Transverse colon (tissue), 4 donors: Measurements from ENCODE around the gene GNS. TPM values are rescaled to one million over a fixed set of nuclear protein-coding genes. Genes with fewer than 3 reads are reported as not detected.

Experiments
- DNase-seq: peaks from one replicate; pipeline ENCODE4 v3.0.0-alpha.2; 2019
- H3K27ac ChIP-seq, 4 donors: fragments of 200-600 bp; sonication (generic); 2 replicates each; pipeline ENCODE4 v1.5.1; 2016 to 2018; ENCODE audit warnings: inconsistent platforms in 4 of 4
- H3K27me3 ChIP-seq: fragments of 200-600 bp; sonication (generic); 2 replicates; pipeline ENCODE4 v1.5.1; 2017; ENCODE audit warnings: inconsistent platforms
- H3K36me3 ChIP-seq, 4 donors: fragments of 200-600 bp; sonication (generic); 2 replicates each; pipeline ENCODE4 v1.5.1; 2017 to 2019; ENCODE audit warnings: inconsistent platforms in 4 of 4
- H3K4me1 ChIP-seq, 4 donors: fragments of 200-600 bp; sonication (generic); 2 replicates each; pipeline ENCODE4 v1.5.1; 2017 to 2020; ENCODE audit warnings: inconsistent platforms in 4 of 4
- H3K4me3 ChIP-seq, 4 donors: fragments of 200-600 bp; sonication (generic); 1 replicate in 1 of 4; 2 replicates in 3 of 4; pipeline versions ENCODE4 v1.5.1 to v1.6.1; 2017 to 2019; ENCODE audit warnings: inconsistent platforms in 4 of 4
- H3K9me3 ChIP-seq, 2 donors: fragments of 200-600 bp; sonication (generic); 2 replicates each; pipeline ENCODE4 v1.5.1; 2017 to 2019; ENCODE audit warnings: inconsistent platforms in 2 of 2
- EP300 ChIP-seq: sonication (generic); formaldehyde crosslinking; IDR thresholded peaks from one replicate; pipeline ENCODE4 v1.6.1; 2017; ENCODE audit warnings: antibody characterized with exemption, low read depth
- POLR2A ChIP-seq: fragments of 450-650 bp; IDR thresholded peaks from one replicate; pipeline ENCODE4 v1.6.1; 2016; ENCODE audit warnings: antibody characterized with exemption, mild to moderate bottlenecking, moderate library complexity
- POLR2AphosphoS5 ChIP-seq, 3 donors: sonication (generic); formaldehyde crosslinking; IDR thresholded peaks; one replicate each; pipeline ENCODE4 v1.6.1; 2016; ENCODE audit warnings: antibody characterized with exemption in 3 of 3
- WGBS, 2 donors: methylation state at CpG; one replicate each; pipeline ENCODE4 v1.1.5; 2018; ENCODE audit warnings: low coverage in 1 of 2; 5-methylcytosine and 5-hydroxymethylcytosine counted together
- in situ Hi-C, 4 donors: fragments of 200-750 bp; cut with MboI; loops; one replicate each; pipeline versions ENCODE4 v1.15.0 to v1.15.1; 2017; ENCODE audit warnings: low sequenced_read_pairs in 3 of 4, low pct_ligation_motif_present in 1 of 4, low pct_unique_long_range_greater_than_20kb in 1 of 4
- intact Hi-C: fragments of 100-400 bp; cut with DNase I; formaldehyde crosslinking; loops from one replicate; pipeline ENCODE4 v1.15.1; 2023; ENCODE audit warnings: low total_unique reads
- total RNA-seq, 4 donors: library from RNA; depleted of rRNA; stranded (reverse); fragments of >200 nt; gene quantifications; one replicate each; pipeline ENCODE4 v1.1.0, GENCODE V29; 2016
- TF ChIP-seq, protein P1 (sequence below), 5 experiments: fragments of 200-600 bp in 3 of 5; fragments of 450-650 bp in 2 of 5; sonication (generic) in 3 of 5; IDR thresholded peaks; 1 replicate in 2 of 5; 2 replicates in 3 of 5; pipeline ENCODE4 v1.5.1; 2016 to 2017; ENCODE audit warnings: antibody characterized with exemption in 5 of 5, inconsistent platforms in 3 of 5, mild to moderate bottlenecking in 2 of 5, moderate library complexity in 1 of 5

GNS gene
- total RNA-seq, 4 donors from 2014 or later = 22.3 to 67.0 (median 48.3) TPM

DNA sequence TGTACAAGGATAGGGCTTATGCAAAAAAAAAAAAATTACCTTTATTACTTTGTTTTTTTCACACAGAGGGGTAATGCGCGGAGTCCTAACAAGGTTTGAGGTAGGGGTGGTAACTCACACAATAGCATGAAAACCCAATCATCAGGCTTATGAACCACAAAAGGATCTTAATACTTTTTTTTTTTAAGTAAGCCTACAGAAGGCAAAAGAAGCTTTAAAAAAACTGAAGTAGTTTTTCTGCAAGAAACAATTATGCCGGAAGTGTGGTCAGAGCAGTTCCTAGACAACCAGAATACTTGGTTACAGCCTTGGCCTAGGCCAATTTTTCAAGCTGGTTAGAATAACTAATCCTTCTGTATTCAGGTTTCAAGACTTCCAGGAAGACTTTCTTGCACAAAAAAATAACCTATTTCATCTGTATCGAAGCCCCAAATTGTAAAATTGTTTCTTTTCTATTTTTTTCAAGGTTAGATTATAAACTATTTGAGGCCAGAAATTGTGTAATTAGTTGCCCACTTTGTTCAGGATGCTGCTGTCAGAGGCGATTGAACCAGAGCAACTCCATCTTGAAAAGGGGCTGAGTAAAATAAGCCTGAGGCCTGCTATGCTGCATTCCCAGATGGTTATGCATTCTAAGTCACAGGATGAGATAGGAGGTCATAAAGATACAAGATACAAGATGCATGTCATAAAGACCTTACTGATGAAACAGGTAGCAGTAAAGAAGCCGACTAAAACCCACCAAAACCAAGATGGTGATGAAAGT is 1.8 kb upstream of the GNS start:
- intact Hi-C loops = no loop called here
- in situ Hi-C loops = no loop called here
- WGBS, 2 donors = 91 to 93% methylated on average over 6 of the region's 6 CpGs
- H3K4me3 ChIP-seq = no peak overlapping the region
- DNase-seq = no peak
- H3K27me3 ChIP-seq = no peaks in the 10 kb centered on the region
- H3K4me1 ChIP-seq = peaks cover 5 to 32% (median 8%) of the 10 kb centered on the region in 4 donors
- H3K9me3 ChIP-seq = no peaks in the 10 kb centered on the region
- TF ChIP-seq EP300 (no peak), POLR2A (no peak), POLR2AphosphoS5 (IDR thresholded peaks at IDR 0.05) (no peak)
- TF ChIP-seq, protein P1, sequence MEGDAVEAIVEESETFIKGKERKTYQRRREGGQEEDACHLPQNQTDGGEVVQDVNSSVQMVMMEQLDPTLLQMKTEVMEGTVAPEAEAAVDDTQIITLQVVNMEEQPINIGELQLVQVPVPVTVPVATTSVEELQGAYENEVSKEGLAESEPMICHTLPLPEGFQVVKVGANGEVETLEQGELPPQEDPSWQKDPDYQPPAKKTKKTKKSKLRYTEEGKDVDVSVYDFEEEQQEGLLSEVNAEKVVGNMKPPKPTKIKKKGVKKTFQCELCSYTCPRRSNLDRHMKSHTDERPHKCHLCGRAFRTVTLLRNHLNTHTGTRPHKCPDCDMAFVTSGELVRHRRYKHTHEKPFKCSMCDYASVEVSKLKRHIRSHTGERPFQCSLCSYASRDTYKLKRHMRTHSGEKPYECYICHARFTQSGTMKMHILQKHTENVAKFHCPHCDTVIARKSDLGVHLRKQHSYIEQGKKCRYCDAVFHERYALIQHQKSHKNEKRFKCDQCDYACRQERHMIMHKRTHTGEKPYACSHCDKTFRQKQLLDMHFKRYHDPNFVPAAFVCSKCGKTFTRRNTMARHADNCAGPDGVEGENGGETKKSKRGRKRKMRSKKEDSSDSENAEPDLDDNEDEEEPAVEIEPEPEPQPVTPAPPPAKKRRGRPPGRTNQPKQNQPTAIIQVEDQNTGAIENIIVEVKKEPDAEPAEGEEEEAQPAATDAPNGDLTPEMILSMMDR (IDR thresholded peaks at IDR 0.05) = no peak
- H3K27ac ChIP-seq = no peak overlapping the region
- H3K36me3 ChIP-seq = no peaks in the 10 kb centered on the region

DNA sequence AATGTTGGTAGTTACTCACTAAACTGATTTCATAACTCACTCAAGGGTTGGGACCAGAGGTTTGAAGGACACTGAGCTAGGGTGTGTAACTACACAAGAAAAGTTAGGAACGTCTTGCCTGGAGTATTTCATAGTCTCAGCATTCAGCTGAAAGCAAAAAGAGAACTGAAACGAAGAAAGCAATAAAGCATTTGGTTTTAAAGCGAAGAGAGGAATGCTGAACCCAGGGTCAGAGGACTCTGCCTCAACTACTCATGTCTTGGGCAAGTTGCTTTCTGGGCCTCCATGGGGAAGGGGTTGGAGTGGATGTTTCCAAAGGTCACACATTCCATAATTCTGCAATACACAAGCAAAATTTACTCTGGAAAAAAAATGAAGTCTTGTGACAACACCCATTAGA is 1.4 kb downstream of the GNS start:
- intact Hi-C loops = no loop called here
- H3K4me3 ChIP-seq = no peak overlapping the region
- in situ Hi-C loops = no loop called here
- 37 to 39% methylated on average over 3 of the region's 3 CpGs for WGBS, 2 donors
- no peaks in the 10 kb centered on the region for H3K27me3 ChIP-seq
- no peak for DNase-seq
- TF ChIP-seq POLR2AphosphoS5 (IDR thresholded peaks at IDR 0.05) (no peak), EP300 (no peak), POLR2A (no peak)
- TF ChIP-seq, protein P1 (IDR thresholded peaks at IDR 0.05) = no peak
- H3K36me3 ChIP-seq = no peaks in the 10 kb centered on the region
- peak overlapping the region in 2 of 4 donors; percentile 30 to 53 for H3K27ac ChIP-seq
- peaks cover 5 to 32% (median 8%) of the 10 kb centered on the region in 4 donors for H3K4me1 ChIP-seq
- H3K9me3 ChIP-seq = no peaks in the 10 kb centered on the region

DNA sequence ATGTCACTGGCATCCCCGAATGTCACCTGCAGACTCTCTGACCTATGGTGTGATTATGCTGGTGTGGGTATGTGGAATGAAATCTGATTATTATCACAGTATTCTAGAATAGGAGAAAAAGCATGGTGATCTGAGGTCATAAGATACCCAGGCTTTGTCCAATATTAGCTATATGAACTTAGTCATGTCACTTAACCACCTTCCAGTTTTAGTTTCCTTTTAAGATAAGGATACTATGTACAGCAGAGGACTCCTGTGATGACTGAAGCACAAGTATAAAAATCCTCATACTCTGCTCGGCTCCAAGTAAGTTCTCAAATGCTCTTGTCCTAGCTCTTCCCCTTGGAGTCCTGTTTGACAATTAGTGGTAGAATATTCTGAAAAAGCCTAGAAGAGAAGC is 2.8 kb downstream of the GNS start:
- TF ChIP-seq EP300 = no peak
- no peak for TF ChIP-seq POLR2A
- TF ChIP-seq, protein P1 (IDR thresholded peaks at IDR 0.05) = no peak
- TF ChIP-seq POLR2AphosphoS5 (IDR thresholded peaks at IDR 0.05) = no peak
- Histone ChIP-seq H3K27me3 (no peaks in the 10 kb centered on the region), H3K9me3 (no peaks in the 10 kb centered on the region), H3K36me3 (no peaks in the 10 kb centered on the region), H3K4me3 (no peak overlapping the region), H3K27ac (no peak overlapping the region), H3K4me1 (peaks cover 5 to 32% (median 8%) of the 10 kb centered on the region in 4 donors)
- no peak for DNase-seq
- intact Hi-C loops (no loop called here), in situ Hi-C loops (no loop called here)
- WGBS, 2 donors = 85 to 86% methylated on average over 2 of the region's 2 CpGs

DNA sequence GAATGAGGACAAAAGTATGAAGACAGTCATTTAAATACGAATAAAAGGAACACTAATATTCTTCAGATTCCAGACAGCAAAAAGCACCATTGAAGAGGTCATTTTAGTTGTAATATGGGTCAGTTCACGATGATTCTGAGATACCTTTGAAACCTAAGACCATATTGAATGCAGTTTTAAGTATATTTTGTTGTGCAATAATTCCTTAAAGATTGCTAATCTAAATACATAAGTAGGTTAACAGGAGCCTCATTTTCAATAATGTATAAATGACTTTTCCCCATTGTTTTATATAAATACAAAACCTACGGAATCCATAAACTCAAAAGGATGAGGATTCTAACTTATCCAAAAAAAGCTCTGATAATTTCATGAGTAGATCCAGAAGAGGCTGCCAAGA is 5.8 kb downstream of the GNS start:
- TF ChIP-seq POLR2AphosphoS5 (IDR thresholded peaks at IDR 0.05) (no peak), EP300 (no peak), POLR2A (no peak)
- TF ChIP-seq, protein P1 (IDR thresholded peaks at IDR 0.05) = no peak
- Histone ChIP-seq H3K4me1 (peaks cover 0 to 22% (median under 1%) of the 10 kb centered on the region in 4 donors), H3K9me3 (no peaks in the 10 kb centered on the region), H3K27me3 (no peaks in the 10 kb centered on the region), H3K36me3 (peaks cover 0 to 13% (median 6%) of the 10 kb centered on the region in 4 donors), H3K4me3 (no peak overlapping the region), H3K27ac (no peak overlapping the region)
- in situ Hi-C loops (no loop called here), intact Hi-C loops (no loop called here)
- 86 to 93% methylated on average over 3 of the region's 3 CpGs for WGBS, 2 donors
- DNase-seq = no peak
